ENCODE measurements around the gene RFC1. TPM values are rescaled to one million over a fixed set of nuclear protein-coding genes. Genes with fewer than 3 reads are reported as not detected.
"Not testable (repeated sequence)": the region's sequence is repeated elsewhere in the genome, so short reads cannot be mapped to it uniquely, and the experiment has no call there.

RFC1 gene
- polyA plus RNA-seq, 1 experiment = 35.7 TPM

DNA sequence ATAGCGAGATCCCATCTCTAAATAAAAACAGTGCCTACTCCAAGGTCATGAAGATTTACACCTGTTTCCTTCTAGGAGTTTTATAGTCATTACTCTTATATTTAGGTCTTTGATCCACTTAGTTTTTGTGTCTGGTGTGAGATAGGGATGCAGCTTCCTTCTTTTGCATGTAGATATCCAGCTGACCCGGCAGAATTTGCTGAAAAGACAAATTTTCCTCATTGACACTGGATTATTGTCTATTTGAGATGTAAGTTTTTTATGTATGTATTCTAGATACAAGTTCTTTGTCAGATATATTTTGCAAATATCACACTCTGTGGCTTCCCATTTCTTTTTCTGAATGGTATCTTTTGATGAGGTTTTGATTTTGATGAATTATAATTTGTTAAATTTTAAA, 85.4 kb downstream of the RFC1 start:
- no peaks in the 10 kb centered on the region for H3K27me3 ChIP-seq (ENCODE audit: control insufficient read depth, insufficient read depth, low read length)
- TF ChIP-seq, protein P1, sequence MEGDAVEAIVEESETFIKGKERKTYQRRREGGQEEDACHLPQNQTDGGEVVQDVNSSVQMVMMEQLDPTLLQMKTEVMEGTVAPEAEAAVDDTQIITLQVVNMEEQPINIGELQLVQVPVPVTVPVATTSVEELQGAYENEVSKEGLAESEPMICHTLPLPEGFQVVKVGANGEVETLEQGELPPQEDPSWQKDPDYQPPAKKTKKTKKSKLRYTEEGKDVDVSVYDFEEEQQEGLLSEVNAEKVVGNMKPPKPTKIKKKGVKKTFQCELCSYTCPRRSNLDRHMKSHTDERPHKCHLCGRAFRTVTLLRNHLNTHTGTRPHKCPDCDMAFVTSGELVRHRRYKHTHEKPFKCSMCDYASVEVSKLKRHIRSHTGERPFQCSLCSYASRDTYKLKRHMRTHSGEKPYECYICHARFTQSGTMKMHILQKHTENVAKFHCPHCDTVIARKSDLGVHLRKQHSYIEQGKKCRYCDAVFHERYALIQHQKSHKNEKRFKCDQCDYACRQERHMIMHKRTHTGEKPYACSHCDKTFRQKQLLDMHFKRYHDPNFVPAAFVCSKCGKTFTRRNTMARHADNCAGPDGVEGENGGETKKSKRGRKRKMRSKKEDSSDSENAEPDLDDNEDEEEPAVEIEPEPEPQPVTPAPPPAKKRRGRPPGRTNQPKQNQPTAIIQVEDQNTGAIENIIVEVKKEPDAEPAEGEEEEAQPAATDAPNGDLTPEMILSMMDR (IDR thresholded peaks at IDR 0.05; ENCODE audit: low read depth, low read length) = no peak
- ChIA-PET CTCF (no interaction called here), POLR2A (no interaction called here)
- H3K9me3 ChIP-seq (ENCODE audit: control insufficient read depth, insufficient read depth, low read length) = no peaks in the 10 kb centered on the region
- no peak overlapping the region for H3K27ac ChIP-seq (ENCODE audit: low read depth, low read length)
- H3K4me3 ChIP-seq (ENCODE audit: low read depth, low read length) = no peak overlapping the region
- DNase-seq (ENCODE audit: low read depth, low spot score) = no peak

DNA sequence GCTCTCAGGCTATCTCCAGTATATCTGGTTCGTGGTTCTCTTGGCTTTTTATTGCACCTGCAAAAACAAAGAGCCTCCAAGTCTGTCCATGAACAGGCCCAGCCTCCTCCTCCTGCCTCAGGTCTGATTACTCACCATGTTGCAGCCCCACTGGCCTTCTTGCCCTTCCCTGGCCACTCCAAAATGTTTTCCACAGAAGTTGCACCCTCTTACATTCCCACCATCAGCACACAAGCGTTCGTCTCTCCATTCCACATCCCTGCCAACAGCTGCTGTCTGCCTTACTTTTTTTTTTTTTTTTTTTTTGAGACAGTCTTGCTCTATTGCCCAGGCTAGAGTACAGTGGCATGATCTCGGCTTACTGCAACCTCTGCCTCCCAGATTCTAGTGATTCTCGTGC, 86.7 kb downstream of the RFC1 start:
- TF ChIP-seq, protein P1 (IDR thresholded peaks at IDR 0.05; ENCODE audit: low read depth, low read length) = no peak
- no peak for DNase-seq (ENCODE audit: low read depth, low spot score)
- no peak overlapping the region for H3K4me3 ChIP-seq (ENCODE audit: low read depth, low read length)
- H3K27ac ChIP-seq (ENCODE audit: low read depth, low read length) = no peak overlapping the region
- ChIA-PET CTCF (no interaction called here), POLR2A (no interaction called here)
- no peaks in the 10 kb centered on the region for H3K9me3 ChIP-seq (ENCODE audit: control insufficient read depth, insufficient read depth, low read length)
- no peaks in the 10 kb centered on the region for H3K27me3 ChIP-seq (ENCODE audit: control insufficient read depth, insufficient read depth, low read length)

DNA sequence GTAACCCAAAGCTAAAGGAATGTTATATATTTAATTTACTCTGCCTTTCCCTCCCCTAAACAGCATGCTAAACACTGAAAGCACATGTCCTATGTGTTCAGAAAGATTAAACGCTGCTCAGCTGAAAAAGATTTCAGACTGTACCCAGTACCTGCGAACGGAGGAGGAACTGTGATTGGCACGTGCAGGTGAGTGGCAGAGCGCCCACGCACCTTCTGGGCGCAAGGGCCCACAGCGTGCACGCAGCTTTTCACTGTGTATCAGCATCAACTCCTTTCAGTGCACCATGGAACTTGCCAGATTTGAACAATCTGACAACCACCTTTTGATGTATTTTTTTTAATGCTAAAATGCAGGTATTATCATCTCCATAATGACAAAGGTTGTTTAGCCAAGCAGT, 87.7 kb downstream of the RFC1 start:
- DNase-seq (ENCODE audit: low read depth, low spot score) = no peak
- TF ChIP-seq, protein P1 (IDR thresholded peaks at IDR 0.05; ENCODE audit: low read depth, low read length) = no peak
- no peaks in the 10 kb centered on the region for H3K9me3 ChIP-seq (ENCODE audit: control insufficient read depth, insufficient read depth, low read length)
- H3K27me3 ChIP-seq (ENCODE audit: control insufficient read depth, insufficient read depth, low read length) = no peaks in the 10 kb centered on the region
- H3K4me3 ChIP-seq (ENCODE audit: low read depth, low read length) = no peak overlapping the region
- ChIA-PET CTCF (no interaction called here), POLR2A (no interaction called here)
- no peak overlapping the region for H3K27ac ChIP-seq (ENCODE audit: low read depth, low read length)

DNA sequence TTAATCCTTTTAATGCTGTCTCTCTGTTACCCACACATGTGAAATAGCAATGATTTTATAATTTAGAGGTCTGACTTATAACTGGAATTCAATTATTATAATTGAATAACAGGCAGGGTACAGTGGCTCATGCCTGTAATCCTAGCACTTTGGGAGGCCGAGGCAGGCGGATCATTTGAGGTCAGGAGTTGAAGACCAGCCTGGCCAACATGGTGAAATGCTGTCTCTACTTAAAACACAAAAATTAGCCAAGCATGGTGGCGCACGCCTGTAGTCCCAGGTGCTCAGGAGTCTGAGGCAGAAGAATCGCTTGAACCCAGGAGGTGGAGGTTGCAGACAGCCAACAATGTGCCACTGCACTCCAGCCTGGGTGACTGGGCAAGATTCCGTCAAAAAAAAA, 88.5 kb downstream of the RFC1 start:
- H3K9me3 ChIP-seq (ENCODE audit: control insufficient read depth, insufficient read depth, low read length); H3K27me3 ChIP-seq (ENCODE audit: control insufficient read depth, insufficient read depth, low read length); DNase-seq (ENCODE audit: low read depth, low spot score); H3K4me3 ChIP-seq (ENCODE audit: low read depth, low read length); POLR2A ChIA-PET; H3K27ac ChIP-seq (ENCODE audit: low read depth, low read length); CTCF ChIA-PET: not testable (repeated sequence)

DNA sequence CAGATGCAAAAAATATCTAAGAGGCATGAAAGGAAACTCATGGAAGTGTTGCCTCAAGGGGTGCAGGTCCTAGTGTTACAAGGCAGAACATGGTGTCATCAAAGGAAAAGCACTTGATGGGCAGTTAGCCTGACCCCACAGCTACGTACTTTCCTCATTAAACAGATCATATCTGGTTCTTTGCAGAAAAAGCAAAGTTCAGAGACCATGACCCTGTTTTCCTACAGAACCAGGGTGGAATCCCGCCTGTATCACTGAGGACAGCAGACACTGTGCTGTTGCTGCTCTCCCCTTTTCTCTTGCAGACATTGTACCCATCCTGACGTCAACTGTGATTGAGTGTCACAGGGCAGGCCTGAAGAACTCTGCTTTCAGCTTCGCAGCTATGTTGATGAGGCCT, 91.7 kb downstream of the RFC1 start:
- no peak for DNase-seq (ENCODE audit: low read depth, low spot score)
- Histone ChIP-seq H3K4me3 (ENCODE audit: low read depth, low read length) (no peak overlapping the region), H3K9me3 (ENCODE audit: control insufficient read depth, insufficient read depth, low read length) (no peaks in the 10 kb centered on the region), H3K27me3 (ENCODE audit: control insufficient read depth, insufficient read depth, low read length) (no peaks in the 10 kb centered on the region), H3K27ac (ENCODE audit: low read depth, low read length) (no peak overlapping the region)
- ChIA-PET POLR2A (no interaction called here), CTCF (interaction anchor here (0.6 kb wide), 1 partner anchor 1094 kb away, joined by 3 read pairs; no protein-coding TSS in a partner anchor)
- TF ChIP-seq, protein P1 (IDR thresholded peaks at IDR 0.05; ENCODE audit: low read depth, low read length) = no peak

DNA sequence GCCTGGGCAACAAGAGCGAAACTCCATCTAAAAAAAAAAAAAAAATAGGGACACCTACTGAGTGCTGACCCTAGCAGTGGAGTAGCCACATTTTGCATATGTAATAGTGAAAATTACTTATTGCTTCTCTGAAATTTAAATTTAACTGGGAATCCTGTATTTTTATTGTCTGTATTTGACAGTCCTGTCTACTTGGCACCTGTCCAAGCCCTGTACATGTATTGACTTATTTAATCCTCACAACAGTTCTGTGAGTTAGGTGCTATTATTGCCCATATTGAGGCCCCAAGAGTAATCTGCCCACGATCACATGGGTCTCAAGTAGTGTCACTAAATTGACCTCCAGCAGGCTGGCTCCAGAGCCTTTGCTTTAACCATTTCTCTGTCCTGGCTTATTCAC, 102.3 kb downstream of the RFC1 start:
- Histone ChIP-seq H3K9me3 (ENCODE audit: control insufficient read depth, insufficient read depth, low read length) (no peaks in the 10 kb centered on the region), H3K4me3 (ENCODE audit: low read depth, low read length) (no peak overlapping the region), H3K27ac (ENCODE audit: low read depth, low read length) (no peak overlapping the region), H3K27me3 (ENCODE audit: control insufficient read depth, insufficient read depth, low read length) (no peaks in the 10 kb centered on the region)
- CTCF ChIA-PET = interaction anchor here (0.7 kb wide), 1 partner anchor 383 kb away, joined by 3 read pairs; no protein-coding TSS in a partner anchor
- DNase-seq (ENCODE audit: low read depth, low spot score) = no peak
- TF ChIP-seq, protein P1 (IDR thresholded peaks at IDR 0.05; ENCODE audit: low read depth, low read length) = no peak
- POLR2A ChIA-PET = no interaction called here
